Breast epithelium (tissue), 4 donors: ENCODE data around the gene DNAJB1. TPM values are rescaled to one million over a fixed set of nuclear protein-coding genes. Genes with fewer than 3 reads are reported as not detected.
"Not testable (repeated sequence)": the region's sequence is repeated elsewhere in the genome, so short reads cannot be mapped to it uniquely, and the experiment has no call there.

Source experiments
- DNase-seq, 2 donors: peaks; one replicate each; pipeline ENCODE4 v3.0.0-alpha.2; 2019; ENCODE audit warnings: low spot score in 2 of 2
- H3K27ac ChIP-seq, 2 donors: fragments of 200-600 bp; sonication (generic) in 1 of 2; one replicate each; pipeline ENCODE4 v1.5.1; 2016 to 2019; ENCODE audit warnings: mild to moderate bottlenecking in 1 of 2
- H3K27me3 ChIP-seq, 2 donors: fragments of 200-600 bp; sonication (generic) in 1 of 2; one replicate each; pipeline versions ENCODE4 v1.5.1 to v1.6.0; 2017 to 2019; ENCODE audit warnings: control low read depth in 1 of 2, mild to moderate bottlenecking in 1 of 2
- H3K36me3 ChIP-seq: fragments of 200-600 bp; one replicate; pipeline ENCODE4 v1.5.1; 2019
- H3K4me1 ChIP-seq, 2 donors: fragments of 200-600 bp; sonication (generic); one replicate each; pipeline ENCODE4 v1.5.1; 2016 to 2019; ENCODE audit warnings: control low read depth in 1 of 2
- H3K4me3 ChIP-seq, 3 donors: fragments of 200-600 bp; sonication (generic); 1 replicate in 2 of 3; 2 replicates in 1 of 3; pipeline ENCODE4 v1.5.1; 2016 to 2019; ENCODE audit warnings: mild to moderate bottlenecking in 3 of 3, moderate library complexity in 2 of 3
- H3K9me3 ChIP-seq, 2 donors: fragments of 200-600 bp; sonication (generic) in 1 of 2; one replicate each; pipeline ENCODE4 v1.5.1; 2016 to 2019; ENCODE audit warnings: control low read depth in 1 of 2
- POLR2A ChIP-seq: fragments of 450-650 bp; IDR thresholded peaks from one replicate; pipeline ENCODE4 v1.6.1; 2016; ENCODE audit warnings: antibody characterized with exemption, mild to moderate bottlenecking, moderate library complexity
- POLR2AphosphoS5 ChIP-seq, 3 donors: sonication (generic); formaldehyde crosslinking; IDR thresholded peaks; one replicate each; pipeline ENCODE4 v1.6.1; 2017; ENCODE audit warnings: antibody characterized with exemption in 3 of 3
- intact Hi-C: fragments of 100-400 bp; cut with DNase I; formaldehyde crosslinking; loops from one replicate; pipeline ENCODE4 v1.15.1; 2023; ENCODE audit warnings: low total_unique reads
- total RNA-seq, 3 donors: library from RNA; depleted of rRNA; stranded (reverse); fragments of >200 nt; gene quantifications; one replicate each; pipeline ENCODE4 v1.1.0, GENCODE V29; 2016
- TF ChIP-seq, protein P1 (sequence below), 3 donors: fragments of 450-650 bp; IDR thresholded peaks; one replicate each; pipeline ENCODE4 v1.5.1; 2016 to 2017; ENCODE audit warnings: antibody characterized with exemption in 3 of 3, mild to moderate bottlenecking in 3 of 3, moderate library complexity in 3 of 3

Gene DNAJB1
- total RNA-seq, 3 donors from 2014 or later: 59.0 to 166 (median 102) TPM

GRCh38 chr19:14545716-14546082 is 27.5 kb upstream of the DNAJB1 start:
- Histone ChIP-seq H3K27ac (peak overlapping the region; percentile 67 to 74), H3K9me3 (no peaks in the 10 kb centered on the region), H3K4me3 (no peak overlapping the region), H3K4me1 (peaks cover 5 to 13% of the 10 kb centered on the region in 2 donors), H3K27me3 (no peaks in the 10 kb centered on the region), H3K36me3 (no peaks in the 10 kb centered on the region)
- no peak for DNase-seq
- TF ChIP-seq POLR2A (no peak), POLR2AphosphoS5 (IDR thresholded peaks at IDR 0.05) (no peak)
- TF ChIP-seq, protein P1, sequence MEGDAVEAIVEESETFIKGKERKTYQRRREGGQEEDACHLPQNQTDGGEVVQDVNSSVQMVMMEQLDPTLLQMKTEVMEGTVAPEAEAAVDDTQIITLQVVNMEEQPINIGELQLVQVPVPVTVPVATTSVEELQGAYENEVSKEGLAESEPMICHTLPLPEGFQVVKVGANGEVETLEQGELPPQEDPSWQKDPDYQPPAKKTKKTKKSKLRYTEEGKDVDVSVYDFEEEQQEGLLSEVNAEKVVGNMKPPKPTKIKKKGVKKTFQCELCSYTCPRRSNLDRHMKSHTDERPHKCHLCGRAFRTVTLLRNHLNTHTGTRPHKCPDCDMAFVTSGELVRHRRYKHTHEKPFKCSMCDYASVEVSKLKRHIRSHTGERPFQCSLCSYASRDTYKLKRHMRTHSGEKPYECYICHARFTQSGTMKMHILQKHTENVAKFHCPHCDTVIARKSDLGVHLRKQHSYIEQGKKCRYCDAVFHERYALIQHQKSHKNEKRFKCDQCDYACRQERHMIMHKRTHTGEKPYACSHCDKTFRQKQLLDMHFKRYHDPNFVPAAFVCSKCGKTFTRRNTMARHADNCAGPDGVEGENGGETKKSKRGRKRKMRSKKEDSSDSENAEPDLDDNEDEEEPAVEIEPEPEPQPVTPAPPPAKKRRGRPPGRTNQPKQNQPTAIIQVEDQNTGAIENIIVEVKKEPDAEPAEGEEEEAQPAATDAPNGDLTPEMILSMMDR (IDR thresholded peaks at IDR 0.05): no peak
- intact Hi-C loops: no loop called here

DNA sequence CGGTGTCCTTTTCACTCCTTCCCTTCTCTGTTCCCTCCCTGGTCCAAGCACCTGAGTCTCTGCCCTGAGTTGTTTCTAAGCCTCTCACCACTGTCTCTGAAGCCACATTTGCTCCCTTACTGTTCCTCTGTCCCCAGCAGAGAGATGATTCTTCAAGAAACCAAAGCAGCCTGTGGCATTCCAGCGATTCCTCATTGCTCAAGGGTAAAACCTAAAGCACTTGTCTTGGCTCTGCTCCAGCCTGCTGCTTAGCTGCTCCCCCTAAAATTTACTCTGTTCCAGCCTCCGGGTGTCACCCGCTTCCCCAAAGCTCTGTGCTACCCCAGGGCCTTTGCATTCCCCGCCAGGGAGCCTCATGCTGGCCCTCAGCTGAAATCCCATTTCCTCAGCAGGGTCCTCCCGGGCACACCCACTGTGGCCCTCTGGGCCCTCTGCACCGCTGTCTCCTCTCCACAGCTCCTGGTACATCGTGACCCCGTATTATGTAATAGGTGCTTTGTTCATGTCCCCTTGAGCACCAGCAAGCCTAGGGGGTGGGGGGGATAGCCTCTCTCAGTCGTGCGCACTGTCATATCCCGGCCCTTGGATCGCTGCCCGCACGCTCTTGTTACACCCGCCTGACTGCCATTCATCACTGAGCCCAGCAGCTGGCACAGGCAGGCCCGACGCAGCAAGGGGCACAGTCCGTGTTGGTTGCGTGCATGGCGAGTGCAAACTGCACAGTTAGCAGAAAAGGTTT is 26.9 kb upstream of the DNAJB1 start:
- Histone ChIP-seq H3K4me1 (peaks cover 5 to 9% of the 10 kb centered on the region in 2 donors), H3K4me3 (no peak overlapping the region), H3K36me3 (no peaks in the 10 kb centered on the region), H3K27me3 (no peaks in the 10 kb centered on the region), H3K9me3 (no peaks in the 10 kb centered on the region), H3K27ac (peak overlapping the region; percentile 67 to 74)
- no peak for TF ChIP-seq POLR2AphosphoS5 (IDR thresholded peaks at IDR 0.05)
- no peak for TF ChIP-seq POLR2A
- TF ChIP-seq, protein P1 (IDR thresholded peaks at IDR 0.05): no peak
- peak in 1 of 2 donors; percentile 75 for DNase-seq
- intact Hi-C loops: no loop called here

GRCh38 chr19:14544047-14544446 is 25.9 kb upstream of the DNAJB1 start:
- TF ChIP-seq POLR2AphosphoS5 (IDR thresholded peaks at IDR 0.05) (no peak), POLR2A (no peak)
- TF ChIP-seq, protein P1 (IDR thresholded peaks at IDR 0.05): no peak
- no peak overlapping the region for H3K4me3 ChIP-seq
- H3K27ac ChIP-seq: no peak overlapping the region
- H3K9me3 ChIP-seq: no peaks in the 10 kb centered on the region
- peaks cover 5 to 9% of the 10 kb centered on the region in 2 donors for H3K4me1 ChIP-seq
- no peak for DNase-seq
- H3K27me3 ChIP-seq: no peaks in the 10 kb centered on the region
- H3K36me3 ChIP-seq: no peaks in the 10 kb centered on the region
- intact Hi-C loops: no loop called here

GRCh38 chr19:14542711-14543328 is 24.6 kb upstream of the DNAJB1 start:
- H3K27me3 ChIP-seq: no peaks in the 10 kb centered on the region
- intact Hi-C loops: no loop called here
- no peak overlapping the region for H3K4me3 ChIP-seq
- H3K4me1 ChIP-seq: peaks cover 5 to 9% of the 10 kb centered on the region in 2 donors
- H3K27ac ChIP-seq: peak overlapping the region in 1 of 2 donors; percentile 19
- DNase-seq: no peak
- no peaks in the 10 kb centered on the region for H3K9me3 ChIP-seq
- TF ChIP-seq POLR2A (no peak), POLR2AphosphoS5 (IDR thresholded peaks at IDR 0.05) (no peak)
- TF ChIP-seq, protein P1 (IDR thresholded peaks at IDR 0.05): no peak
- H3K36me3 ChIP-seq: no peaks in the 10 kb centered on the region

- intact Hi-C loops, H3K4me1 ChIP-seq, H3K9me3 ChIP-seq, H3K27me3 ChIP-seq, H3K27ac ChIP-seq, H3K4me3 ChIP-seq, H3K36me3 ChIP-seq, DNase-seq: not testable (repeated sequence)
Measured at GRCh38 chr19:14541979-14542378, 23.8 kb upstream of the DNAJB1 start.
